ENCODE data around the gene ITGB2.
"Not testable (repeated sequence)": the region's sequence is repeated elsewhere in the genome, so short reads cannot be mapped to it uniquely, and the experiment has no call there.

Gene ITGB2

GRCh38 chr21:44940116-44940631, 19.5 kb upstream of the ITGB2 start:
- DNase-seq, result no peak

GRCh38 chr21:44939532-44940115, 18.9 kb upstream of the ITGB2 start, which contains the start of gene SLX9:
Gene SLX9 (plus strand): TSS chr21:44940029. CDS start chr21:44940058, 29 bp downstream.
- DNase-seq, result peak; percentile 55 to 73 (median 68)

GRCh38 chr21:44938772-44939531, 18.3 kb upstream of the ITGB2 start:
- DNase-seq, result no peak

GRCh38 chr21:44935533-44935927, 14.8 kb upstream of the ITGB2 start:
- no peak for DNase-seq

- DNase-seq, result no peak
Observed at GRCh38 chr21:44934797-44935532, 14.3 kb upstream of the ITGB2 start.

GRCh38 chr21:44934276-44934675, 13.6 kb upstream of the ITGB2 start:
- DNase-seq, result no peak

GRCh38 chr21:44933918-44934260, 13.2 kb upstream of the ITGB2 start:
- DNase-seq, result no peak

- no peak for DNase-seq
Observed at GRCh38 chr21:44933199-44933917, 12.7 kb upstream of the ITGB2 start.

GRCh38 chr21:44932408-44933181, 11.9 kb upstream of the ITGB2 start:
- peak; percentile 54 to 71 (median 61) for DNase-seq

GRCh38 chr21:44931501-44932407, 11.1 kb upstream of the ITGB2 start:
- no peak for DNase-seq

- DNase-seq, result no peak
Observed at GRCh38 chr21:44931137-44931500, 10.4 kb upstream of the ITGB2 start.

- DNase-seq, result peak in 2 of 4 experiments; percentile 56 to 65
Observed at GRCh38 chr21:44930543-44930981, 9.9 kb upstream of the ITGB2 start.

GRCh38 chr21:44929799-44930542, 9.3 kb upstream of the ITGB2 start:
- DNase-seq, result no peak

- DNase-seq, result no peak
Observed at GRCh38 chr21:44929242-44929798, 8.6 kb upstream of the ITGB2 start.

- not testable (repeated sequence) for DNase-seq
Observed at GRCh38 chr21:44928500-44929241, 8.0 kb upstream of the ITGB2 start.

- DNase-seq, result peak; percentile 44 to 84 (median 76)
Observed at GRCh38 chr21:44927587-44928461, 7.1 kb upstream of the ITGB2 start.

GRCh38 chr21:44927259-44927586, 6.5 kb upstream of the ITGB2 start:
- no peak for DNase-seq
